B cell (primary cell): ENCODE data around the gene SEC61A1. TPM values are rescaled to one million over a fixed set of nuclear protein-coding genes. Genes with fewer than 3 reads are reported as not detected.

Experiments
- ATAC-seq: fragments of 200-7000 bp; cut with Tn5 transposase; one replicate; pipeline ENCODE4 v1.10.0; 2021; ENCODE audit warnings: low read depth, mild to moderate bottlenecking, moderate number of reproducible peaks, moderate library complexity
- CTCF ChIA-PET: fragments of 350-600 bp; sonication (Branson Sonifier 250); formaldehyde crosslinking; loops from one replicate; lab custom pipeline; 2021; ENCODE audit warnings: antibody characterized with exemption, inconsistent platforms; lab: Charles Lee
- POLR2A ChIA-PET: fragments of 350-600 bp; sonication (Branson Sonifier 250); formaldehyde crosslinking; loops from one replicate; lab custom pipeline; 2021; ENCODE audit warnings: antibody characterized with exemption; lab: Charles Lee
- DNase-seq: peaks from one replicate; pipeline ENCODE4 v3.0.0; 2013
- H2AFZ ChIP-seq: 2 replicates; pipeline ENCODE4 v1.6.1; 2012; ENCODE audit warnings: mild to moderate bottlenecking, low read depth, low read length; ENCODE audit not compliant: insufficient read depth, poor library complexity, severe bottlenecking
- H3K27ac ChIP-seq, 2 donors: 1 replicate in 1 of 2; 2 replicates in 1 of 2; pipeline ENCODE4 v1.5.1; 2012 to 2013; ENCODE audit warnings: low read length in 2 of 2, mild to moderate bottlenecking in 2 of 2, moderate library complexity in 1 of 2
- H3K27me3 ChIP-seq, 4 experiments: fragments of 200-600 bp in 1 of 4; sonication (generic) in 1 of 4; replicated peaks in 1 of 4; 1 replicate in 2 of 4; 2 replicates in 2 of 4; pipeline versions ENCODE4 v1.6.1 to v1.7.0; 2013 to 2016; ENCODE audit warnings: low read length in 3 of 4, mild to moderate bottlenecking in 2 of 4, mixed read lengths in 1 of 4, moderate library complexity in 1 of 4; ENCODE audit not compliant: insufficient read depth in 4 of 4, control insufficient read depth in 3 of 4; ENCODE audit errors: control extremely low read depth in 1 of 4
- H3K36me3 ChIP-seq, 2 experiments: replicated peaks in 1 of 2; 1 replicate in 1 of 2; 2 replicates in 1 of 2; pipeline versions ENCODE4 v1.6.1 to v1.7.1; 2013; ENCODE audit warnings: low read length in 1 of 2; ENCODE audit not compliant: insufficient read depth in 2 of 2, control insufficient read depth in 1 of 2; ENCODE audit errors: control extremely low read depth in 1 of 2, extremely low read depth in 1 of 2
- H3K4me1 ChIP-seq, 2 donors: fragments of 200-600 bp in 1 of 2; sonication (generic) in 1 of 2; 1 replicate in 1 of 2; 2 replicates in 1 of 2; pipeline versions ENCODE4 v1.5.1 to v1.6.1; 2013 to 2017; ENCODE audit warnings: low read length in 2 of 2; ENCODE audit not compliant: control insufficient read depth in 2 of 2, insufficient read depth in 2 of 2
- H3K4me2 ChIP-seq: replicated peaks from 2 replicates; pipeline ENCODE3; 2012; ENCODE audit warnings: mild to moderate bottlenecking, low read depth, low read length; ENCODE audit not compliant: poor library complexity, severe bottlenecking
- H3K4me3 ChIP-seq, 5 experiments: fragments of 200-600 bp in 1 of 5; sonication (generic) in 1 of 5; 1 replicate in 3 of 5; 2 replicates in 2 of 5; pipeline versions ENCODE4 v1.5.1 to v1.7.0; 2011 to 2016; ENCODE audit warnings: low read length in 4 of 5, mild to moderate bottlenecking in 4 of 5, low read depth in 2 of 5, control low read depth in 1 of 5, moderate library complexity in 1 of 5; ENCODE audit not compliant: insufficient read depth in 1 of 5; ENCODE audit errors: control extremely low read depth in 1 of 5, extremely low read depth in 1 of 5
- H3K79me2 ChIP-seq: fragments of 200-600 bp; sonication (generic); one replicate; pipeline ENCODE4 v1.6.0; 2016; ENCODE audit warnings: low read length; ENCODE audit not compliant: control insufficient read depth, insufficient read depth
- H3K9ac ChIP-seq: fragments of 200-600 bp; sonication (generic); 2 replicates; pipeline ENCODE4 v1.6.1; 2017; ENCODE audit warnings: mild to moderate bottlenecking, low read length, moderate library complexity
- H3K9me3 ChIP-seq, 3 donors: one replicate each; pipeline versions ENCODE4 v1.6.1 to v1.7.1; 2013; ENCODE audit warnings: low read length in 2 of 3; ENCODE audit not compliant: control insufficient read depth in 2 of 3, insufficient read depth in 1 of 3; ENCODE audit errors: control extremely low read depth in 1 of 3
- H4K20me1 ChIP-seq: 2 replicates; pipeline ENCODE4 v1.6.0; 2012; ENCODE audit warnings: mild to moderate bottlenecking, low read length; ENCODE audit not compliant: insufficient read depth, control insufficient read depth, poor library complexity, severe bottlenecking
- H3K27ac Mint-ChIP-seq: one replicate; pipeline ENCODE4 v1.8.0; 2021; ENCODE audit warnings: mixed read lengths
- H3K27me3 Mint-ChIP-seq: one replicate; pipeline ENCODE4 v1.8.0; 2021; ENCODE audit warnings: mixed read lengths
- H3K4me1 Mint-ChIP-seq: one replicate; pipeline ENCODE4 v1.8.0; 2021; ENCODE audit warnings: mixed read lengths
- H3K4me3 Mint-ChIP-seq: one replicate; pipeline ENCODE4 v1.8.0; 2021; ENCODE audit warnings: mixed read lengths
- H3K9me3 Mint-ChIP-seq: one replicate; pipeline ENCODE4 v1.8.0; 2022; ENCODE audit warnings: mixed read lengths; ENCODE audit not compliant: insufficient read depth
- CTCF ChIP-seq: fragments of 200-600 bp; IDR thresholded peaks from one replicate; pipeline ENCODE4 v1.8.0; 2022; ENCODE audit warnings: antibody characterized with exemption, mild to moderate bottlenecking
- EZH2 ChIP-seq: IDR thresholded peaks from 2 replicates; pipeline ENCODE4 v1.6.1; 2012; ENCODE audit warnings: borderline replicate concordance, low read depth, mild to moderate bottlenecking, moderate library complexity, low read length; ENCODE audit not compliant: insufficient read depth, poor library complexity, severe bottlenecking
- WGBS: methylation state at CpG from one replicate; pipeline ENCODE4 v1.1.5; 2013; ENCODE audit warnings: missing lambda C conversion rate; ENCODE audit not compliant: insufficient coverage; 5-methylcytosine and 5-hydroxymethylcytosine counted together
- intact Hi-C: fragments of 100-400 bp; cut with micrococcal nuclease; formaldehyde crosslinking; loops from one replicate; pipeline ENCODE4 v1.10.0; 2022
- polyA plus RNA-seq: library from polyadenylated mRNA; depleted of rRNA; stranded (reverse); fragments of >200 nt; gene quantifications from 2 replicates; pipeline ENCODE4 v1.2.3, GENCODE V29; 2012
- total RNA-seq, 2 donors: library from RNA; stranded (reverse); fragments of 120-200 nt in 1 of 2; gene quantifications; 1 replicate in 1 of 2; 2 replicates in 1 of 2; pipeline versions ENCODE4 v1.2.3 to v1.2.4, GENCODE V29; 2013 to 2022

SEC61A1 gene
- total and polyA plus RNA-seq, 2 donors (not counting 1 experiment from before 2014, with no cell fraction given): 48.4 to 79.4 TPM

- ChIA-PET CTCF (no interaction called here), POLR2A (no interaction called here)
- no peaks in the 10 kb centered on the region for H3K9me3 Mint-ChIP-seq
- H3K4me3 Mint-ChIP-seq: no peak overlapping the region
- Histone ChIP-seq H4K20me1 (no peaks in the 10 kb centered on the region), H3K4me2 (no peak overlapping the region), H3K36me3 (no peaks in the 10 kb centered on the region), H3K79me2 (no peaks in the 10 kb centered on the region), H3K27ac (no peak overlapping the region), H3K9ac (no peak overlapping the region), H3K4me3 (no peak overlapping the region), H3K4me1 (no peaks in the 10 kb centered on the region), H3K9me3 (no peaks in the 10 kb centered on the region), H3K27me3 (peaks cover 0 to 13% (median 2%) of the 10 kb centered on the region in 4 experiments), H2AFZ (no peak overlapping the region)
- peaks cover 24% of the 10 kb centered on the region for H3K27me3 Mint-ChIP-seq
- H3K4me1 Mint-ChIP-seq: no peaks in the 10 kb centered on the region
- ATAC-seq: no peak
- 67% methylated on average over 1 of the region's 3 CpGs for WGBS
- DNase-seq: no peak
- TF ChIP-seq EZH2 (no peak), CTCF (no peak)
- intact Hi-C loops: no loop called here
- H3K27ac Mint-ChIP-seq: no peak overlapping the region
Measured at GRCh38 chr3:128040041-128040440, 12.2 kb upstream of the SEC61A1 start.

GRCh38 chr3:128040660-128041059 is 11.6 kb upstream of the SEC61A1 start:
- Mint-ChIP-seq H3K27ac (no peak overlapping the region), H3K4me1 (no peaks in the 10 kb centered on the region), H3K9me3 (no peaks in the 10 kb centered on the region), H3K4me3 (no peak overlapping the region), H3K27me3 (peaks cover 20% of the 10 kb centered on the region)
- H3K9ac ChIP-seq: no peak overlapping the region
- H3K4me1 ChIP-seq: no peaks in the 10 kb centered on the region
- no peak overlapping the region for H3K4me2 ChIP-seq
- H3K27me3 ChIP-seq: peaks cover 0 to 9% (median under 1%) of the 10 kb centered on the region in 4 experiments
- no peaks in the 10 kb centered on the region for H4K20me1 ChIP-seq
- H3K36me3 ChIP-seq: no peaks in the 10 kb centered on the region
- no peaks in the 10 kb centered on the region for H3K9me3 ChIP-seq
- no peak overlapping the region for H2AFZ ChIP-seq
- H3K27ac ChIP-seq: no peak overlapping the region
- intact Hi-C loops: no loop called here
- POLR2A ChIA-PET: no interaction called here
- TF ChIP-seq CTCF (no peak), EZH2 (no peak)
- H3K79me2 ChIP-seq: no peaks in the 10 kb centered on the region
- ATAC-seq (no peak), DNase-seq (no peak)
- 100% methylated on average over 1 of the region's 1 CpG for WGBS
- CTCF ChIA-PET: interaction anchor here (1.2 kb wide), 1 partner anchor 466 kb away, joined by 3 read pairs; no protein-coding TSS in a partner anchor
- no peak overlapping the region for H3K4me3 ChIP-seq
